GM23338 (cell line): ENCODE results near the gene HMGXB3. TPM values are rescaled to one million over a fixed set of nuclear protein-coding genes. Genes with fewer than 3 reads are reported as not detected.

Experiments used
- ATAC-seq: fragments of 200-7000 bp; cut with Tn5 transposase; 3 replicates; pipeline ENCODE4 v1.9.1; 2020
- DNase-seq: peaks from one replicate; pipeline ENCODE4 v3.0.0-alpha.2; 2015; ENCODE audit warnings: low spot score
- H2AFZ ChIP-seq: fragments of 200-600 bp; sonication (generic); 2 replicates; pipeline ENCODE4 v1.8.0; 2016; ENCODE audit warnings: antibody characterized with exemption, mild to moderate bottlenecking, moderate library complexity
- H3F3A ChIP-seq: fragments of 200-600 bp; sonication (generic); replicated peaks from 2 replicates; pipeline ENCODE4 v1.8.0; 2017; ENCODE audit warnings: antibody characterized with exemption, mixed run types, low read depth
- H3K27ac ChIP-seq: fragments of 200-600 bp; sonication (generic); 2 replicates; pipeline ENCODE4 v1.6.1; 2016; ENCODE audit warnings: low read depth
- H3K27me3 ChIP-seq: fragments of 200-600 bp; sonication (generic); 2 replicates; pipeline ENCODE4 v1.8.0; 2016; ENCODE audit warnings: mild to moderate bottlenecking, mixed run types, moderate library complexity; ENCODE audit not compliant: insufficient read depth
- H3K36me3 ChIP-seq: fragments of 200-600 bp; sonication (generic); 2 replicates; pipeline ENCODE4 v1.8.0; 2016; ENCODE audit warnings: mild to moderate bottlenecking; ENCODE audit not compliant: insufficient read depth
- H3K4me1 ChIP-seq: fragments of 200-600 bp; sonication (generic); 2 replicates; pipeline ENCODE4 v1.8.0; 2016; ENCODE audit warnings: mild to moderate bottlenecking, moderate library complexity; ENCODE audit not compliant: insufficient read depth
- H3K4me2 ChIP-seq: fragments of 200-600 bp; sonication (generic); 2 replicates; pipeline ENCODE4 v1.7.1; 2017; ENCODE audit warnings: mixed run types
- H3K4me3 ChIP-seq: fragments of 200-600 bp; sonication (generic); 2 replicates; pipeline ENCODE4 v1.6.1; 2016; ENCODE audit warnings: mixed run types
- H3K79me2 ChIP-seq: fragments of 200-600 bp; sonication (generic); replicated peaks from 2 replicates; pipeline ENCODE4 v1.8.0; 2017; ENCODE audit warnings: mild to moderate bottlenecking; ENCODE audit not compliant: insufficient read depth
- H3K9me2 ChIP-seq: fragments of 200-600 bp; sonication (generic); 2 replicates; pipeline ENCODE4 v1.8.0; 2017; ENCODE audit not compliant: insufficient read depth
- H4K20me1 ChIP-seq: fragments of 200-600 bp; sonication (generic); replicated peaks from 2 replicates; pipeline ENCODE4 v1.8.0; 2017; ENCODE audit warnings: mild to moderate bottlenecking; ENCODE audit not compliant: insufficient read depth
- H3K27ac Mint-ChIP-seq: 2 replicates; pipeline ENCODE4 v1.8.0; 2020; ENCODE audit warnings: inconsistent platforms, mild to moderate bottlenecking, moderate library complexity, mixed read lengths
- H3K27me3 Mint-ChIP-seq: 3 replicates; pipeline ENCODE4 v1.8.0; 2022; ENCODE audit warnings: low read depth, mild to moderate bottlenecking, moderate library complexity, mixed read lengths, inconsistent platforms; ENCODE audit not compliant: insufficient read depth, poor library complexity
- H3K36me3 Mint-ChIP-seq: 3 replicates; pipeline ENCODE4 v1.8.0; 2021; ENCODE audit warnings: low read depth, mild to moderate bottlenecking, inconsistent platforms, moderate library complexity, mixed read lengths
- H3K4me1 Mint-ChIP-seq: 3 replicates; pipeline ENCODE4 v1.8.0; 2020; ENCODE audit warnings: mild to moderate bottlenecking, inconsistent platforms, mixed read lengths
- H3K4me3 Mint-ChIP-seq: 3 replicates; pipeline ENCODE4 v1.8.0; 2021; ENCODE audit warnings: moderate library complexity, mild to moderate bottlenecking, inconsistent platforms, mixed read lengths
- H3K9me3 Mint-ChIP-seq: 3 replicates; pipeline ENCODE4 v1.8.0; 2020; ENCODE audit warnings: moderate library complexity, mild to moderate bottlenecking, inconsistent platforms, mixed read lengths
- CREB1 ChIP-seq: fragments of 250-450 bp; sonication (Bioruptor Pico); IDR thresholded peaks from 2 replicates; pipeline ENCODE4 v1.5.0; 2020; ENCODE audit warnings: low read depth, mild to moderate bottlenecking, moderate library complexity
- EZH2 ChIP-seq: fragments of 200-600 bp; sonication (generic); IDR thresholded peaks from one replicate; pipeline ENCODE4 v1.8.0; 2017; ENCODE audit warnings: antibody characterized with exemption, mild to moderate bottlenecking, low read depth; ENCODE audit not compliant: unreplicated experiment
- EZH2phosphoT487 ChIP-seq: fragments of 200-600 bp; sonication (generic); IDR thresholded peaks from one replicate; pipeline ENCODE4 v1.8.1; 2018; ENCODE audit warnings: antibody characterized with exemption; ENCODE audit not compliant: unreplicated experiment
- JUNB ChIP-seq: IDR thresholded peaks from one replicate; pipeline ENCODE4 v1.6.1; 2016; ENCODE audit warnings: antibody characterized with exemption; ENCODE audit not compliant: unreplicated experiment
- NANOG ChIP-seq: IDR thresholded peaks from 2 replicates; pipeline ENCODE4 v1.6.1; 2016; ENCODE audit warnings: antibody characterized with exemption, borderline replicate concordance
- POLR2AphosphoS5 ChIP-seq: IDR thresholded peaks from 2 replicates; pipeline ENCODE4 v1.6.1; 2016; ENCODE audit warnings: antibody characterized with exemption, low read depth
- STAT1 ChIP-seq: IDR thresholded peaks from one replicate; pipeline ENCODE4 v1.6.1; 2016; ENCODE audit warnings: antibody characterized with exemption; ENCODE audit not compliant: unreplicated experiment
- ZNF114 ChIP-seq: fragments of 250-450 bp; sonication (Bioruptor Pico); IDR thresholded peaks from 2 replicates; pipeline ENCODE4 v1.5.0; 2020; ENCODE audit warnings: mild to moderate bottlenecking, moderate library complexity
- ZNF331 ChIP-seq: fragments of 250-450 bp; sonication (Bioruptor Pico); IDR thresholded peaks from 2 replicates; pipeline ENCODE4 v1.5.0; 2020; ENCODE audit warnings: low read depth, mild to moderate bottlenecking, moderate library complexity
- polyA plus RNA-seq: library from polyadenylated mRNA; unstranded; fragments of >200 nt; fragmentation: Nextera tagmentation; extraction: Ambion mirVana; gene quantifications from 2 replicates; pipeline ENCODE4 v1.2.1, GENCODE V29; 2016
- total RNA-seq: library from RNA; depleted of rRNA; stranded (reverse); fragments of >200 nt; shearing (Covaris generic); gene quantifications from 2 replicates; pipeline ENCODE4 v1.2.3, GENCODE V29; 2014
- TF ChIP-seq, protein P1 (sequence below), 2 experiments: fragments of 200-600 bp in 1 of 2; sonication (generic) in 1 of 2; conservative IDR thresholded peaks; 2 replicates each; pipeline versions ENCODE4 v1.5.1 to v1.6.1; 2016 to 2017; ENCODE audit warnings: antibody characterized with exemption in 2 of 2, low read depth in 2 of 2, mild to moderate bottlenecking in 2 of 2, moderate library complexity in 1 of 2
- TF ChIP-seq, protein P2 (sequence below): IDR thresholded peaks from 2 replicates; pipeline ENCODE4 v1.6.1; 2016; ENCODE audit warnings: antibody characterized with exemption
- TF ChIP-seq, protein P3 (sequence below): fragments of 250-450 bp; sonication (Bioruptor Pico); IDR thresholded peaks from 2 replicates; pipeline ENCODE4 v1.5.0; 2020; ENCODE audit warnings: mild to moderate bottlenecking, moderate library complexity
- TF ChIP-seq, protein P4 (sequence below): IDR thresholded peaks from one replicate; pipeline ENCODE4 v1.6.1; 2018; ENCODE audit warnings: antibody characterized with exemption; ENCODE audit not compliant: unreplicated experiment

Gene HMGXB3
- total and polyA plus RNA-seq, 2 experiments from 2014 or later = 9.4 to 37.9 TPM

DNA sequence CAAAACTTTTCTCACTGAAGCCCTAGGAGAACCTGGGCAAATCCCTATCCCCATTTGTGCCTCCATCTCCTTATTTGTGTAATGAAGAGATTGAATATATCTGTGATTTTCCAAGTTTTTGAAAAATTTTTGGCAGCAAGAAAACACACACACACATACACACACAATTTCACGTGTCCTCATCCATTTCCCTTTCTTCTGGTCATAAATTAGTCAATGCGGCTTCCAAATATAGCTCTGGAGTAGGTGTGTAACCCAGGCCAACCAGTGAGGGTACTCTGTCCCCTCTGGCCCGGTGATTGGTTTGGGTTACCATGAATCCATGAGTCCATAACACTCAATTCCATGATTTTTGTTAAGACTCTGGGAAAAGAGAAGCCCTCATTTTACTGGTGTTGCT, 73.1 kb downstream of the HMGXB3 start:
- no peaks in the 10 kb centered on the region for H3K9me3 Mint-ChIP-seq
- H3K4me3 Mint-ChIP-seq = no peak overlapping the region
- peaks cover 4% of the 10 kb centered on the region for H3K27me3 Mint-ChIP-seq
- H3K4me1 Mint-ChIP-seq = no peaks in the 10 kb centered on the region
- Histone ChIP-seq H3K4me3 (no peak overlapping the region), H3K4me1 (no peaks in the 10 kb centered on the region), H3K4me2 (no peak overlapping the region), H3F3A (no peaks in the 10 kb centered on the region), H3K9me2 (peaks cover 4% of the 10 kb centered on the region; the same call in 1 of the 2 replicates), H2AFZ (no peak overlapping the region), H3K27me3 (no peaks in the 10 kb centered on the region), H3K27ac (no peak overlapping the region), H3K36me3 (no peaks in the 10 kb centered on the region), H4K20me1 (no peaks in the 10 kb centered on the region), H3K79me2 (no peaks in the 10 kb centered on the region)
- ATAC-seq (no peak), DNase-seq (no peak)
- no peaks in the 10 kb centered on the region for H3K36me3 Mint-ChIP-seq
- no peak overlapping the region for H3K27ac Mint-ChIP-seq
- TF ChIP-seq JUNB = no peak
- TF ChIP-seq, protein P1, sequence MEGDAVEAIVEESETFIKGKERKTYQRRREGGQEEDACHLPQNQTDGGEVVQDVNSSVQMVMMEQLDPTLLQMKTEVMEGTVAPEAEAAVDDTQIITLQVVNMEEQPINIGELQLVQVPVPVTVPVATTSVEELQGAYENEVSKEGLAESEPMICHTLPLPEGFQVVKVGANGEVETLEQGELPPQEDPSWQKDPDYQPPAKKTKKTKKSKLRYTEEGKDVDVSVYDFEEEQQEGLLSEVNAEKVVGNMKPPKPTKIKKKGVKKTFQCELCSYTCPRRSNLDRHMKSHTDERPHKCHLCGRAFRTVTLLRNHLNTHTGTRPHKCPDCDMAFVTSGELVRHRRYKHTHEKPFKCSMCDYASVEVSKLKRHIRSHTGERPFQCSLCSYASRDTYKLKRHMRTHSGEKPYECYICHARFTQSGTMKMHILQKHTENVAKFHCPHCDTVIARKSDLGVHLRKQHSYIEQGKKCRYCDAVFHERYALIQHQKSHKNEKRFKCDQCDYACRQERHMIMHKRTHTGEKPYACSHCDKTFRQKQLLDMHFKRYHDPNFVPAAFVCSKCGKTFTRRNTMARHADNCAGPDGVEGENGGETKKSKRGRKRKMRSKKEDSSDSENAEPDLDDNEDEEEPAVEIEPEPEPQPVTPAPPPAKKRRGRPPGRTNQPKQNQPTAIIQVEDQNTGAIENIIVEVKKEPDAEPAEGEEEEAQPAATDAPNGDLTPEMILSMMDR (conservative IDR thresholded peaks at IDR 0.05; ENCODE audit: low read depth in 2 of 2) = no peak
- TF ChIP-seq, protein P2, sequence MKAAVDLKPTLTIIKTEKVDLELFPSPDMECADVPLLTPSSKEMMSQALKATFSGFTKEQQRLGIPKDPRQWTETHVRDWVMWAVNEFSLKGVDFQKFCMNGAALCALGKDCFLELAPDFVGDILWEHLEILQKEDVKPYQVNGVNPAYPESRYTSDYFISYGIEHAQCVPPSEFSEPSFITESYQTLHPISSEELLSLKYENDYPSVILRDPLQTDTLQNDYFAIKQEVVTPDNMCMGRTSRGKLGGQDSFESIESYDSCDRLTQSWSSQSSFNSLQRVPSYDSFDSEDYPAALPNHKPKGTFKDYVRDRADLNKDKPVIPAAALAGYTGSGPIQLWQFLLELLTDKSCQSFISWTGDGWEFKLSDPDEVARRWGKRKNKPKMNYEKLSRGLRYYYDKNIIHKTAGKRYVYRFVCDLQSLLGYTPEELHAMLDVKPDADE = no peak
- TF ChIP-seq NANOG = no peak
- no peak for TF ChIP-seq ZNF114 (CRISPR knock-in tag)
- TF ChIP-seq POLR2AphosphoS5 = no peak
- no peak for TF ChIP-seq EZH2
- no peak for TF ChIP-seq EZH2phosphoT487
- no peak for TF ChIP-seq STAT1
- TF ChIP-seq, protein P3, sequence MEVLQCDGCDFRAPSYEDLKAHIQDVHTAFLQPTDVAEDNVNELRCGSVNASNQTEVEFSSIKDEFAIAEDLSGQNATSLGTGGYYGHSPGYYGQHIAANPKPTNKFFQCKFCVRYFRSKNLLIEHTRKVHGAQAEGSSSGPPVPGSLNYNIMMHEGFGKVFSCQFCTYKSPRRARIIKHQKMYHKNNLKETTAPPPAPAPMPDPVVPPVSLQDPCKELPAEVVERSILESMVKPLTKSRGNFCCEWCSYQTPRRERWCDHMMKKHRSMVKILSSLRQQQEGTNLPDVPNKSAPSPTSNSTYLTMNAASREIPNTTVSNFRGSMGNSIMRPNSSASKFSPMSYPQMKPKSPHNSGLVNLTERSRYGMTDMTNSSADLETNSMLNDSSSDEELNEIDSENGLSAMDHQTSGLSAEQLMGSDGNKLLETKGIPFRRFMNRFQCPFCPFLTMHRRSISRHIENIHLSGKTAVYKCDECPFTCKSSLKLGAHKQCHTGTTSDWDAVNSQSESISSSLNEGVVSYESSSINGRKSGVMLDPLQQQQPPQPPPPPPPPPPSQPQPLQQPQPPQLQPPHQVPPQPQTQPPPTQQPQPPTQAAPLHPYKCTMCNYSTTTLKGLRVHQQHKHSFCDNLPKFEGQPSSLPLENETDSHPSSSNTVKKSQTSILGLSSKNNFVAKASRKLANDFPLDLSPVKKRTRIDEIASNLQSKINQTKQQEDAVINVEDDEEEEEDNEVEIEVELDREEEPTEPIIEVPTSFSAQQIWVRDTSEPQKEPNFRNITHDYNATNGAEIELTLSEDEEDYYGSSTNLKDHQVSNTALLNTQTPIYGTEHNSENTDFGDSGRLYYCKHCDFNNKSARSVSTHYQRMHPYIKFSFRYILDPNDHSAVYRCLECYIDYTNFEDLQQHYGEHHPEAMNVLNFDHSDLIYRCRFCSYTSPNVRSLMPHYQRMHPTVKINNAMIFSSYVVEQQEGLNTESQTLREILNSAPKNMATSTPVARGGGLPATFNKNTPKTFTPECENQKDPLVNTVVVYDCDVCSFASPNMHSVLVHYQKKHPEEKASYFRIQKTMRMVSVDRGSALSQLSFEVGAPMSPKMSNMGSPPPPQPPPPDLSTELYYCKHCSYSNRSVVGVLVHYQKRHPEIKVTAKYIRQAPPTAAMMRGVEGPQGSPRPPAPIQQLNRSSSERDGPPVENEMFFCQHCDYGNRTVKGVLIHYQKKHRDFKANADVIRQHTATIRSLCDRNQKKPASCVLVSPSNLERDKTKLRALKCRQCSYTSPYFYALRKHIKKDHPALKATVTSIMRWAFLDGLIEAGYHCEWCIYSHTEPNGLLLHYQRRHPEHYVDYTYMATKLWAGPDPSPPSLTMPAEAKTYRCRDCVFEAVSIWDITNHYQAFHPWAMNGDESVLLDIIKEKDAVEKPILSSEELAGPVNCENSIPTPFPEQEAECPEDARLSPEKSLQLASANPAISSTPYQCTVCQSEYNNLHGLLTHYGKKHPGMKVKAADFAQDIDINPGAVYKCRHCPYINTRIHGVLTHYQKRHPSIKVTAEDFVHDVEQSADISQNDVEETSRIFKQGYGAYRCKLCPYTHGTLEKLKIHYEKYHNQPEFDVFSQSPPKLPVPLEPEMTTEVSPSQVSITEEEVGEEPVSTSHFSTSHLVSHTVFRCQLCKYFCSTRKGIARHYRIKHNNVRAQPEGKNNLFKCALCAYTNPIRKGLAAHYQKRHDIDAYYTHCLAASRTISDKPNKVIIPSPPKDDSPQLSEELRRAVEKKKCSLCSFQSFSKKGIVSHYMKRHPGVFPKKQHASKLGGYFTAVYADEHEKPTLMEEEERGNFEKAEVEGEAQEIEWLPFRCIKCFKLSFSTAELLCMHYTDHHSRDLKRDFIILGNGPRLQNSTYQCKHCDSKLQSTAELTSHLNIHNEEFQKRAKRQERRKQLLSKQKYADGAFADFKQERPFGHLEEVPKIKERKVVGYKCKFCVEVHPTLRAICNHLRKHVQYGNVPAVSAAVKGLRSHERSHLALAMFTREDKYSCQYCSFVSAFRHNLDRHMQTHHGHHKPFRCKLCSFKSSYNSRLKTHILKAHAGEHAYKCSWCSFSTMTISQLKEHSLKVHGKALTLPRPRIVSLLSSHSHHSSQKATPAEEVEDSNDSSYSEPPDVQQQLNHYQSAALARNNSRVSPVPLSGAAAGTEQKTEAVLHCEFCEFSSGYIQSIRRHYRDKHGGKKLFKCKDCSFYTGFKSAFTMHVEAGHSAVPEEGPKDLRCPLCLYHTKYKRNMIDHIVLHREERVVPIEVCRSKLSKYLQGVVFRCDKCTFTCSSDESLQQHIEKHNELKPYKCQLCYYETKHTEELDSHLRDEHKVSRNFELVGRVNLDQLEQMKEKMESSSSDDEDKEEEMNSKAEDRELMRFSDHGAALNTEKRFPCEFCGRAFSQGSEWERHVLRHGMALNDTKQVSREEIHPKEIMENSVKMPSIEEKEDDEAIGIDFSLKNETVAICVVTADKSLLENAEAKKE (CRISPR knock-in tag) = no peak
- TF ChIP-seq, protein P4, sequence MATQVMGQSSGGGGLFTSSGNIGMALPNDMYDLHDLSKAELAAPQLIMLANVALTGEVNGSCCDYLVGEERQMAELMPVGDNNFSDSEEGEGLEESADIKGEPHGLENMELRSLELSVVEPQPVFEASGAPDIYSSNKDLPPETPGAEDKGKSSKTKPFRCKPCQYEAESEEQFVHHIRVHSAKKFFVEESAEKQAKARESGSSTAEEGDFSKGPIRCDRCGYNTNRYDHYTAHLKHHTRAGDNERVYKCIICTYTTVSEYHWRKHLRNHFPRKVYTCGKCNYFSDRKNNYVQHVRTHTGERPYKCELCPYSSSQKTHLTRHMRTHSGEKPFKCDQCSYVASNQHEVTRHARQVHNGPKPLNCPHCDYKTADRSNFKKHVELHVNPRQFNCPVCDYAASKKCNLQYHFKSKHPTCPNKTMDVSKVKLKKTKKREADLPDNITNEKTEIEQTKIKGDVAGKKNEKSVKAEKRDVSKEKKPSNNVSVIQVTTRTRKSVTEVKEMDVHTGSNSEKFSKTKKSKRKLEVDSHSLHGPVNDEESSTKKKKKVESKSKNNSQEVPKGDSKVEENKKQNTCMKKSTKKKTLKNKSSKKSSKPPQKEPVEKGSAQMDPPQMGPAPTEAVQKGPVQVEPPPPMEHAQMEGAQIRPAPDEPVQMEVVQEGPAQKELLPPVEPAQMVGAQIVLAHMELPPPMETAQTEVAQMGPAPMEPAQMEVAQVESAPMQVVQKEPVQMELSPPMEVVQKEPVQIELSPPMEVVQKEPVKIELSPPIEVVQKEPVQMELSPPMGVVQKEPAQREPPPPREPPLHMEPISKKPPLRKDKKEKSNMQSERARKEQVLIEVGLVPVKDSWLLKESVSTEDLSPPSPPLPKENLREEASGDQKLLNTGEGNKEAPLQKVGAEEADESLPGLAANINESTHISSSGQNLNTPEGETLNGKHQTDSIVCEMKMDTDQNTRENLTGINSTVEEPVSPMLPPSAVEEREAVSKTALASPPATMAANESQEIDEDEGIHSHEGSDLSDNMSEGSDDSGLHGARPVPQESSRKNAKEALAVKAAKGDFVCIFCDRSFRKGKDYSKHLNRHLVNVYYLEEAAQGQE = no peak
- no peak for TF ChIP-seq CREB1 (CRISPR knock-in tag)
- TF ChIP-seq ZNF331 (CRISPR knock-in tag) = no peak
